Osteoblast (primary cell): ENCODE measurements around the gene FAM76B. TPM values are rescaled to one million over a fixed set of nuclear protein-coding genes. Genes with fewer than 3 reads are reported as not detected.

ENCODE experiments used
- DNase-seq: peaks from one replicate; pipeline ENCODE4 v3.0.0; 2011; ENCODE audit warnings: low spot score, mixed read lengths; ENCODE audit not compliant: insufficient read length; ENCODE audit errors: missing footprints
- H2AFZ ChIP-seq: 2 replicates; pipeline ENCODE4 v1.6.0; 2011; ENCODE audit warnings: mild to moderate bottlenecking, low read length
- H3K27ac ChIP-seq: 2 replicates; pipeline ENCODE4 v1.5.1; 2011; ENCODE audit warnings: mild to moderate bottlenecking, low read depth, low read length, moderate library complexity
- H3K27me3 ChIP-seq: 2 replicates; pipeline ENCODE4 v1.6.0; 2012; ENCODE audit warnings: mild to moderate bottlenecking, control low read depth, inconsistent platforms, low read length, moderate library complexity; ENCODE audit not compliant: insufficient read depth
- H3K36me3 ChIP-seq: 2 replicates; pipeline ENCODE4 v1.5.1; 2011; ENCODE audit warnings: mild to moderate bottlenecking, low read length, control low read depth, moderate library complexity; ENCODE audit not compliant: insufficient read depth
- H3K4me1 ChIP-seq: 2 replicates; pipeline ENCODE4 v1.5.1; 2011; ENCODE audit warnings: mild to moderate bottlenecking, low read length, control low read depth, moderate library complexity; ENCODE audit not compliant: insufficient read depth
- H3K4me2 ChIP-seq: 2 replicates; pipeline ENCODE4 v1.6.0; 2011; ENCODE audit warnings: mild to moderate bottlenecking, low read length; ENCODE audit not compliant: insufficient read depth
- H3K4me3 ChIP-seq: fragments of 200-600 bp; sonication (generic); 3 replicates; pipeline ENCODE4 v1.5.1; 2012; ENCODE audit warnings: mild to moderate bottlenecking, low read length, inconsistent platforms; ENCODE audit not compliant: insufficient read depth
- H3K79me2 ChIP-seq: 2 replicates; pipeline ENCODE4 v1.6.0; 2012; ENCODE audit warnings: mild to moderate bottlenecking, low read length, control low read depth, inconsistent platforms; ENCODE audit not compliant: insufficient read depth
- H3K9me3 ChIP-seq: 2 replicates; pipeline ENCODE4 v1.5.1; 2011; ENCODE audit warnings: low read depth, low read length, control low read depth
- H4K20me1 ChIP-seq: 2 replicates; pipeline ENCODE4 v1.6.0; 2012; ENCODE audit warnings: mild to moderate bottlenecking, low read length, control low read depth; ENCODE audit not compliant: insufficient read depth
- CTCF ChIP-seq: IDR thresholded peaks from 2 replicates; pipeline ENCODE4 v1.5.1; 2011; ENCODE audit warnings: mild to moderate bottlenecking, low read depth, low read length, moderate library complexity; ENCODE audit errors: extremely low read depth
- total RNA-seq: library from RNA; depleted of rRNA; stranded (reverse); fragments of >200 nt; gene quantifications from 2 replicates; pipeline ENCODE4 v1.2.3, GENCODE V29; 2012

The FAM76B gene
- total RNA-seq, 1 donor: 26.8 TPM

DNA sequence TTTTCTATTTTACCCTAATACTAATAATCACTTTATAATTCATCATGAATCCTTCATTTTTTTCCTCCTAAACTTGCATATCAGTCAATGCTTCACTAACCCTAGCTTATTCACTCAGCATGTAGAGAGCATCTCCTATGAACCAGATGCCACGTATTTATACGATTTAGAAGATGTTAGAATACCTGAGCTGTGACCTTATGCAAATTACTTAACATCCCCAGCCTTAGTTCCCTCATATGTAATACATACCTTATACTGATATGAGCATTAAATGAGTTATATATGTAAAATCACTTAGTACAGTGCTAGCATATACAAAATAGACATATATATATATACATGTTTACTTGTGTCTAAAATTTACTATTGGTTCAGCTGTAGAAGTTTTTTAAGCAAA is 9.0 kb downstream of the FAM76B start:
- no peak for TF ChIP-seq CTCF
- peaks cover 3% of the 10 kb centered on the region for H3K79me2 ChIP-seq
- no peak overlapping the region for H3K4me2 ChIP-seq
- no peaks in the 10 kb centered on the region for H4K20me1 ChIP-seq
- H3K4me1 ChIP-seq: no peaks in the 10 kb centered on the region
- DNase-seq: no peak
- no peak overlapping the region for H3K27ac ChIP-seq
- H3K4me3 ChIP-seq: no peak overlapping the region
- peaks cover 67% of the 10 kb centered on the region for H3K36me3 ChIP-seq
- H3K9me3 ChIP-seq: no peaks in the 10 kb centered on the region
- no peaks in the 10 kb centered on the region for H3K27me3 ChIP-seq
- H2AFZ ChIP-seq: no peak overlapping the region

DNA sequence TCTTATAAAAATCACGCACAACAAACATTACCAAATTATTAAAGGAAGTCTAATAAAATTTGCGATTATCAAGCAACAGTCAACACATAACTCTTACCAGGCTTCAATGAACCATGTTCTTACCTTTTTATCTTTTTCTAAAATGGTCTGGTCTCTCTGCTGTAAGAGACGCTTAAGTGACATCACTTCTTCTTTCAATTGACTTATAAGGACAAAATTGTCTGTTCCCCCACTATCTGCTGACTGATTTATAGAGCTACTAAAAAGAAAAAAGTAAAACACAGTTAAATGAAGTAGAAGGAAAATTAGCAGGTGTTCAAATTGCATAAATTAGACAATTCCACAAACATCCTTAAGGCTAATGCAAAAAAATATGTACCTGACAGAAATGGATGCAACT is 10.9 kb downstream of the FAM76B start:
- H3K27me3 ChIP-seq: no peaks in the 10 kb centered on the region
- no peaks in the 10 kb centered on the region for H3K4me1 ChIP-seq
- H4K20me1 ChIP-seq: no peaks in the 10 kb centered on the region
- H3K4me2 ChIP-seq: no peak overlapping the region
- DNase-seq: no peak
- no peaks in the 10 kb centered on the region for H3K79me2 ChIP-seq
- H3K27ac ChIP-seq: no peak overlapping the region
- H3K9me3 ChIP-seq: no peaks in the 10 kb centered on the region
- no peak for TF ChIP-seq CTCF
- H2AFZ ChIP-seq: no peak overlapping the region
- peaks cover 77% of the 10 kb centered on the region for H3K36me3 ChIP-seq
- no peak overlapping the region for H3K4me3 ChIP-seq

GRCh38 chr11:95776859-95777258 is 12.7 kb downstream of the FAM76B start:
- H3K4me1 ChIP-seq: no peaks in the 10 kb centered on the region
- H3K4me3 ChIP-seq: no peak overlapping the region
- H3K4me2 ChIP-seq: no peak overlapping the region
- no peaks in the 10 kb centered on the region for H3K27me3 ChIP-seq
- H3K79me2 ChIP-seq: no peaks in the 10 kb centered on the region
- peaks cover 65% of the 10 kb centered on the region for H3K36me3 ChIP-seq
- no peaks in the 10 kb centered on the region for H4K20me1 ChIP-seq
- H2AFZ ChIP-seq: no peak overlapping the region
- no peak for DNase-seq
- H3K27ac ChIP-seq: no peak overlapping the region
- no peaks in the 10 kb centered on the region for H3K9me3 ChIP-seq
- TF ChIP-seq CTCF: no peak

DNA sequence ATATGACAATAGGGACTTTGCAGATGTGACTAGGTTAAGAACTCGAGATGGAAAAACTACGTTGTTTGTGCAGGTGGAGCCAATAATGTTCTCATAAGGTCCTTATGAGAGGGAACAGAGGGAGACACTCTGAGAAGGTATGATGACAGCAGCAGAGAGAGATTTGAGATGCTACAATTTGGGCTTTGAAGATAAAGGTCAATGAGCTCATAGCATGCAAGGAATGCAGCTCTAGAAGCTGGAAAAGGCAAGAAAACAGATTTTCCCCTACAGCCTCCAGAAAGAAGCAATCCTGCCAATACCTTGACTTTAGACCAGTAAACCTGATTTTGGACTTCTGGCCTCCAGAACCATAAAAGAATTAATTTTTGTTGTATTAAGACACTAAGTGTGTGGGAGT is 21.1 kb downstream of the FAM76B start:
- H3K9me3 ChIP-seq: no peaks in the 10 kb centered on the region
- H4K20me1 ChIP-seq: no peaks in the 10 kb centered on the region
- H3K27me3 ChIP-seq: no peaks in the 10 kb centered on the region
- no peak for DNase-seq
- peaks cover 3% of the 10 kb centered on the region for H3K36me3 ChIP-seq
- TF ChIP-seq CTCF: no peak
- no peaks in the 10 kb centered on the region for H3K79me2 ChIP-seq
- no peak overlapping the region for H3K27ac ChIP-seq
- H3K4me3 ChIP-seq: no peak overlapping the region
- H3K4me1 ChIP-seq: peaks cover 9% of the 10 kb centered on the region
- H3K4me2 ChIP-seq: no peak overlapping the region
- no peak overlapping the region for H2AFZ ChIP-seq
